GM19395 (cell line): Measurements from ENCODE around the gene UTP15.

Experiments
- ATAC-seq: cut with Tn5 transposase; IDR thresholded peaks from one replicate; pipeline ENCODE4 v1.9.1; 2021; ENCODE audit warnings: mild to moderate bottlenecking, moderate library complexity; ENCODE audit not compliant: unreplicated experiment

The UTP15 gene, protein sequence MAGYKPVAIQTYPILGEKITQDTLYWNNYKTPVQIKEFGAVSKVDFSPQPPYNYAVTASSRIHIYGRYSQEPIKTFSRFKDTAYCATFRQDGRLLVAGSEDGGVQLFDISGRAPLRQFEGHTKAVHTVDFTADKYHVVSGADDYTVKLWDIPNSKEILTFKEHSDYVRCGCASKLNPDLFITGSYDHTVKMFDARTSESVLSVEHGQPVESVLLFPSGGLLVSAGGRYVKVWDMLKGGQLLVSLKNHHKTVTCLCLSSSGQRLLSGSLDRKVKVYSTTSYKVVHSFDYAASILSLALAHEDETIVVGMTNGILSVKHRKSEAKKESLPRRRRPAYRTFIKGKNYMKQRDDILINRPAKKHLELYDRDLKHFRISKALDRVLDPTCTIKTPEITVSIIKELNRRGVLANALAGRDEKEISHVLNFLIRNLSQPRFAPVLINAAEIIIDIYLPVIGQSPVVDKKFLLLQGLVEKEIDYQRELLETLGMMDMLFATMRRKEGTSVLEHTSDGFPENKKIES

DNA sequence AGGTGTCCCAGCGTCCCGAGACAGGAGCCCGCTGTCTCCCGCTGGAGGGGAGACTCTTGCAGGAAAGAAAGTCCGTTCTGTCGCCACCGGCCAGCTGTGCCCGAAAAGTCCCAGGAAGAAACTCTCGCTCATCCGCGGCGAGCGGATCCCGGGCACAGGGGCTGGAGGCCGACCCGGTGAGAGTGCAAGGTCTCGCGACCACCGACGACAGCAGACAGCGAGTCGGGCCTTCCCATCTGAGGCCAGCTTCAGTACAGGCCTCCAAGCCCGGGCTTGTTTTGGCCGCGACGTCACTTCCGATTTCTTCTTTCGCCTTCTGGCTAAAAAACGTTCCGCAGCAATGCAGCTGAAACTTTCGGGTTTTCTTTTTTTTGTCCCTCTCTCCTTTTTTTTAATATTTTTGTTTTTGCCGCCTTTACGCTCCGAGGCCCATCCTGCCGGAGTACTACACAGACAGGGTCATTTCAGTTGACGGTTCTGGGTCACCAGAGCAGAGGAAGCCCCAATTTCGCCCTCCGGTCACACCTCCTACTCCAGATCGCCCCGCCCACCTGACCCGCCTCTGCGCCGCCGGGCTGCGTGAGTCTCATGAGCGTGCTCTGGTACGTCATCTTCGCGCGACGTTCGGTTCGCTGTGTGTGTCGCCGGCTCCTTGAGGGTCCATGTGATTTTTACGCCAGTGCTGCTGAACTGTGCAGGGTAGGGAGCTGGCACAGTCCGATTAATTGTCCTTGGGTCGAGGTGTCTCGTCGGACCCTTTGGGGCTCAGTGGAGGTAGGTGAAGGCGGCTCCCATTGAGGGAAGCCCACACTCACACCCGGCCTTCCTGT lies at the start of gene UTP15, which contains the start of gene ANKRA2:
Gene UTP15 (plus strand): TSS at position 605 of the 830 bp plus-strand sequence. CDS start 1,602 bp downstream, outside the sequence.
Gene ANKRA2 (minus strand): TSS at position 501 of the 830 bp plus-strand sequence. CDS start 2,758 bp downstream, outside the sequence.
- peak; percentile 95 for ATAC-seq

DNA sequence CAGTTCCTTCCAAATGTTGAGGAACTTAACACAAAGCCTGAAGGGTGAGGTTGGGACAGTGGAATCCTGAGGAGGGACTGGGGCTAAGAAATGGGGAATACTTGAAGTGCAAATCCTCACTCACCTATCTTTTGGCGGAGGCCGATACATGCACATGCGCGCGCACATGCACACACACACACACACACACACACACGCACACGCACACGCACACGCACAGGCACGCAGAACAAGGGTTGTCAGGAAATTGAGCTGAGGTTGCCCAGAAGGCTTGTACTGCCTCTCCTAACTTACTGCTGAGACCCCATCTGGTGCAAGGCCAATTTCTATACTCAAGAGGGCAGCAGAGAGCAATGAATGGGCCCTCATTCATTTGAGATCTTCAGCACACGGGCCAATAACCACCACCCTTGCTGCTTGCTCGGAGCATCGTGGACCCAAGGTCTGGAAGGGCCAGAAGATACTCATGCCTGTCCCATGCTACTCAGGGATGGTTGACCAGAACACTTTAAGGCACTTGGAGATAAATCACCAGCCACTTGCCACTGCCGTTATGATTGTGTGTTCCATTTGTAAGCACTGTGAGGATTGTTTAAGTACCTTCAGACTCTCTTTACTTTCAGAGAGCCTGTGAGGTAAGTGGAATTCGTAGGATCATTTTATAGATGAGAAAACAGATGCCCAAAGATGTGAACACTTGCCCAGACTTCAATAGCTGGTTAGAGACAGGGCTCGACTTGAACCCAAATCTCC lies 45.8 kb upstream of the UTP15 start:
- ATAC-seq, result peak; percentile 99

DNA sequence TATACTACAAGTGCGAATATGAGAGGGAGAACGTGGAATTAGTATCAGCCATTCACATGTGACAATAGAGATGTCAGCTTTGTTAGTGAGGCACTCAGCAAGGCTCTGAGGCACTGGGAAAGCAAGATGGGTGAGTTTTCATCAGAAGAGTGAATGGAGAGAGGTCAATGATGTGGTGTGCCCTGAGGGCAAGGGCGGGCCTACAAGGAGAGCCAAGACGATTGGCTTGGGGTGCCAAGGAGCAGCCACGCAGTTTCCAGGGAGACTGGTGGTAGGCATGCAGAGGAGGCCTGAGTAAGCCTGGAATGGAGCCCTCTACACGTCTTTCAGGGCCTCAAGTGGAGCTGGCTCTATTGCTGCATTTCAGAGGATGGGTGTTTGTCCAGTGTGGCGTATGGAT lies 42.6 kb upstream of the UTP15 start:
- no peak for ATAC-seq

DNA sequence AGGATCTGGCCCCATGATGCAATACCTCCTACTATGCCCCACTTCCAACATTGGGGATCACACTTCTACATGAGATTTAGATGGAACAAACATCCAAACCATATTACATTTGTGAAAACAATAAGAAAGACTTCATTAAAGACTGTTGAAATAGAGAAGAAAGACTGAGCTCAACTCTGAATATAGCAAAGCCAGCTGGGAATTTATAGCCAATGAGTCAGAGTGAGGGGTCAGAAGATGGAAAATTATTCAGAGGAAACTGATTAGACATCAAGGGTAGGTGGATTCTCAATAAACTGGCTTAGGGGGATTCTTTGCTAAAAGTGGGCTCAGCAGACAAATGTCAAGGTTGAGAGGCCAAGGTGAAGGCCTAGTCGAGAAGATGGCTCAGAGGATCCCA lies 41.7 kb upstream of the UTP15 start:
- no peak for ATAC-seq

DNA sequence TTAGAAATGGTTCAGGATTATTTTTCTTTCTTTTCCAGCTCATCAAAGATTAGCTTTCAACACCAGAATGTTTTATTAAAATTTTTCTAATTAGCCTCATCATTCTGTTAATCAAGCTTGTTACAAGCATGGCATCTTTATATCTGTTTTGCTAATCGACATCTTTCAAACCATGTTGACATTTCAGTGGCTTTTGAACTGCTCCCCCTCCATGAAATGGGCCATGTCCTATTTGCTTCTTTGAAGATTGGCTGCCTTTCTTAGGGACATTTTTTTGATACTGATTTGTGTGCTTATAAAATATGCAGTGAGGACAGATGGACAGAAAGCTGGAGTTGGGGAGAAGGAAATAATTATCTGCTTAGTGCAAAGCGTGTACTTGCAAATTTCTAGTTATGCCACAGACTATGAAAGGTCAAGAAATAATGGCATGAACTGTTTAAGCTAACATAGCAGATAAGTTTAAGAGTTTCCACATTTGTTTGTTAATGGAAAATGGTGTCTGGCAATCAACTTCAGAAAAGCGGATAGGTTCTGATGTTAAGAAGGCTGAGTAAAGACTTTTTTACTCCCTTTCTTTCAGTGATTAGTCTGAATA lies 39.8 kb upstream of the UTP15 start:
- ATAC-seq, result no peak

DNA sequence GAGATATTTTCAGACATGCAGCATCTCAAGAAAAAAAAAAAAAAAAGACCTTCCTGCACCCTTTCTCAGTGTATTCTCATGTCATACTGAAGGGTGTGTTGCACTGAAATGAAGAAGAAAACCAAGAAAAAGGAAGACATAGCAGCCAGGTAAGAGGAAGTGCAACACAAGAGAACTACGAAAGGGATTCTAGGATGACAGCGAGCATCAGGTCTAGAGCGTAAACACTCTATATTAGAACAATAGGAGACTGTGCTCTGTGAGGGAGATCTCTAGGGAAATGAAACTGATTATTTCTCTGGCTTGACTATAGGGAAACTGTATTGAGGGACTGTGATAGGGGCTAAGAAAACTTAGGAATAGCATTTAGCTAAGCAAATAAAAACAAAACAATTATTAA lies 37.3 kb upstream of the UTP15 start:
- no peak for ATAC-seq

DNA sequence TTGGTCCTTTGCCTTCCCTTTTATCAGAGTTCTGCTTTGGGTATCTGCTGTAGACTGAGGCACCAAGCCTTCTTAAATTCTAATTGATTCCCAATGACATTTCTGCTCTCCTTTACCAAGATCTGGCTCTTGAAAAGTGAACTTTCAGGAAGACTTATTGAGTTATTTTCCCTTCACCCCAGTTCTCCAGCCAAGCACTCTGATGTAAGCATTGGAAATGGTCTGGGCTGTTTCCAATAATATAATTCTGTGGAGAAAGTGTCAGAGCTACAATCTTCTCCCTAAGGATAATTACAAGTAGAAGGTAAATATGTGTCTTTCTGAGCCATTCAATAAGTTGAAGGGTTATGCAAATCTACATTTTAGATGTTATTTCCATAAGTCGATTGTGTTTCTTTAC lies 36.5 kb upstream of the UTP15 start:
- no peak for ATAC-seq

DNA sequence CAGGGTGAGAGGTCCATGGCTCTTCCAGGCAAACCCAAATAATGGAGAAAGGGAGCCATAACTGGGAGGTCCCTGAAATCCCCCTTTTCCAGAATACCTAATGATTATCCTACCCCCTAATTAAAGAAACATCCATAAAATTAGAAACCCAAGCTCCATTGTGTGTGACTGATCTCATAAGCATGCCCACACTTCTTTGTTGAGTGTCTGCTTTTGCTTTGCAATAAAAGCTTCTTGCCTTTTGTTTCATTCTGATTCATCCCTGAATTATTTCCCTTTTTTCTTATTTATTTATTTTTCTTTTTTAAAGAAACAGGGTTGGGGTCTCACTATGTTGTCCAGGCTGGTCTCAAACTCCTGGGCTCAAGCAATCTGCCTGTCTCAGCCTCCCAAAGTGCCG lies 34.2 kb upstream of the UTP15 start:
- ATAC-seq, result no peak

DNA sequence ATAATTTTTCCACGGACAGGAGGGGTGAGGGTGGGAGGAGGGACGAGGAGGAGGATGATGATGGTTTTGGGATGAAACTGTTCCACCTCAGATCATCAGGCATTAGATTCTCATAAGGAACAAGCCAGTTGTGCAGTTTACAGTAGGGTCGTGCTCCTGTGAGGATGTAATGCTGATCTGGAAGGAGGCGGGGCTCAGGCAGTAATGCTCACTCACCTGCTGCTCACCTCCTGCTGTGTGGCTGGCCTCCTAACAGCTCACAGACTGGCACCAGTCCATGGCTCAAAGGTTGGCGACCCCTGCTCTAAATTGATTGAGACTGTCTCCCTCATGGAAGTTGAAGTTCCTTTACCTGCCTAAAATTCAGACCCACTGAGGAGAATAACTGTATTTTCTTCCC lies 33.3 kb upstream of the UTP15 start:
- no peak for ATAC-seq

DNA sequence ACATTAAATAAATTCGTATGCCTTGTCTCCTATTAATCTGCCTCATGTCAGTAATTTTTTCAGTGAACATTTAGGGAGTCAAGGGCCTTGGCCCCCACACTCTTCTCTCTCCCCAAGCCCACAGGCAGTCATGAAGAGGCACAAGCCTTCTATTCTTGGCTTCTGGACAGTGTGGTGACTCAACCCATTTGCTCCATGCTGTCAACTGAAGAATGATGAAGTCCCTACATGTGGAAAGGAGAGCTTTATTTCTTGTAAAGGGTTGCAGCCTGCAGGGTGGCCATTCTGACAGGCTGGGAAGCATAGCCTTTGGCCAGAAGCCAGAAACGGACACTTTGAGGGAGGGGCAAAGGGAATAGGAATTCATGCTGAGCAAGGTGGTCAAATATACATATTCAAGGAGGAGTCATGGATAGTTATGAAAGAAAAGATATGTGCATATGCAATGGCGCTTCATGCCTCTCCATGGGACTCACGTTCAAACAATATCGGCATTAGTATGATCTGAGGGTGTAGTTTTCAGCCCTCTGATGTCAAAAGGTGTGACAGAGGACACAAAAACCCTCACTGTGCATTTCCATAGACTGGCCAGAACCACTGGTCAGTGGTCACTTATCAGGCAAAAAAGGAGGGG lies 31.4 kb upstream of the UTP15 start:
- no peak for ATAC-seq

DNA sequence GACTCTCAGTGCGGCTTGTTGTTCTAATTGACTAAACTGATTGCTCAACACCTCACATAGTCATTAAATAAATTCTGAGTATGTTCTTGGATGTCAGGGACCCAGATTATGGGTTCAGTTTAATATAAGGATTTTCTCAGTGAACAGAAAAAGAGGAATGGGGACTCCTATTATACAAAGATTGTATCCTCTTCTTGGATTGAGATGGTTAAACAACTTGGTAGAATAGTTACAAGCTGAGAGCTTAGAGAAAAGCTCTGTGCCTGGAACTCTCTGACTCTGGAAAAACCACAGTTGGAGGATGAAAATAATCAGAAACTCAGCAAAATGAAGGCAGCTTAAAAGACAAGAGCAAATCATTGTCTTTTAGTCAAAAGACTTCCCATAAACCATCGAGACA lies 30.6 kb upstream of the UTP15 start:
- no peak for ATAC-seq

DNA sequence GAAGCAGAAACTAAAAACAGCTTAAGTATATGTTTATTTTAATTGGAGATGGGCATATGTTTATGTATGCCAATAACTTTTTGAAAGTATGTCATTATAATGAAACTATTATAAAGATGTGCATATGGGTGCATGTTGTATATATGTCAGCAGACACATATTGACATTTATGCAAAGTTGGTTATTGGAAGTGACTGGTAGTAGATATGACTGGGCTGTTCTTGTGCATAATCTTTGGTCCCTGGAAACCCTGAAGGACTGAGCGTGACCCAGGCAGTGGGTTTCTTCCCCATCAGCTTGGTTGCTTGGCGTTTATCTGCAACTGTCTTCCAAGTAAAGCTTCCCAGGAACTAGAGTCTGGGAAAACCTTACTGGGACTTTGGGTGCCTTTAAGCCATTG lies 25.8 kb upstream of the UTP15 start:
- ATAC-seq, result no peak

DNA sequence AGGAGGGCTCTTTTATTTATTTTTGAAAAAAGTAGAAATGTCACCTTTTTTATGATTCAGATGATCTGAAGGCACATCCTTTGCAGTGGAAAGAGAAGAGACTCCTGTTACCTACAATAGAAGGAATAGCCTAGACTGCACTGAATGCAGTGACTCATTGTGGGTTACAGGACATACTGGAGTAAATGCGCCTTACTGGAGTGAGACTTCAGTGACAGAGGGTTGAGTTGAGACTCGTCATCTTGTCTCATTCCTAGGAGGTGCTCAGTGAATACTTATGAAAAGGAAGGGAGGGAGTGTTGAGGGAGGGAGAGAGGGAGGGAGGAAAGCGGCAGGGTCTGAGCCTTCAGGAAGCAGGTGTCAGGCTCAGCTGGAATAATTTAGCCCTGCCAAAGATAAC lies 25.4 kb upstream of the UTP15 start:
- ATAC-seq, result no peak

DNA sequence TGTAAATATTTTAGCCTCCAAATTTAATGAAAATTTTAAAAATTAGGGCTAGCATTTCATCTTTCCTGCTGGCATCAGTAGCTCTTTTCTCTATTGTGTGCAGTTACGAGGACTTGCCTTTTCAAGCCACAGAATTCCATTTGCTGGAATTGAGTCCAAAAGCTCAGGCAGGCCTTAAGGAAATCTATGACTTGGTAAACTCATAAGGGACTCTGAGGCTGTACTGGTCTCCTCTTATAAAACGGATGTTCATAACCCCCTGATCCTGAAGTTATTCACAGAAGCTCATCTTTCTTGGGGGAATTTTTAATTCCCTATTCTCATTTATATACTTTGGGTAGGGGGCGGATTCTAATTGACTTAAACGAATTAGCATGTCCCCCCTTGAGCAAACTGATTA lies 23.5 kb upstream of the UTP15 start:
- ATAC-seq, result no peak

DNA sequence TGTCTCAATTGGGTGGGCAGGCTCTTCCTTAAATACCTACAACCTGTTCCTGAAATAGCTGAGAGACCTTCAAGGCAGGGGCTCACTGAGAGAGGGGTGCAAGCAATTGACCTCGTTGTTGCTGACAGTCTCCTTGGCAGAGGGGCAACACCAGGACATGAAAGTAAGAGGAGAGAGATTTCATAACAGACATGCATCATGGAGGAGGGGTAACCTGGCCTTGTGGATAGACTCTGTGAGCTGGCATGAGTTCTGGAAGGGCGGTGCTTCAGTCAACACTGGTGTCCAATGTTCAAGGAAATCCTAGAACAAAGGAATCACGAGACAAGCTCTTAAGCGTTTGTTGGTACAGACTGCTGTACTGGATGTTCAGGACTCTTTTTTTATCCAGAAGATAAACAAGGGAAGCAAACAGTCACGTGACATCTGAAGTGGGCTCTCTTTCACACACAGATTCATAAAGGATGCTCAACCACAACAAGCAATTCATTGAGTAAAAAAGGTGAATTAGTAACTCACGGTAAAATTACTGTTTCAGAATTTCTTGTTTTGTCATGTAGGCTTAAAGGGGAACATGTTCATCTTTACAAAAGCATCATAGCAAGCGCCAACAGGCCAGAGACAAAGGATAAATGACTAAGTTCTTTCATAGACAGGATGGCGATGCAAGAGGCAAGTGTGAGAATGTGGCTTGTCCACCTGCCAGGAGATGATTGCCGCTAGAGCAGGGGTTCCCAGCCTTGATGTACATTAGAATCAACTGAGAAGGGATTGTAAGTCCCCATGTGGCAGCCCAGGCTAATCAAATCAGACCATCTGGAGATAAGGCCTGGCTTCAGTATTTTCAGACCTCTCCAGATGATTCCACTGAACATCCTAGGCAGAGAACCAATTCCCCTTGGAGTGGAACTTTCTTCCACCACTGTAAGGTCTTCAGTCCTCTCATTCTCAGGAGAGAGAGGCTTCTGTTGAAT lies 20.8 kb upstream of the UTP15 start:
- no peak for ATAC-seq

DNA sequence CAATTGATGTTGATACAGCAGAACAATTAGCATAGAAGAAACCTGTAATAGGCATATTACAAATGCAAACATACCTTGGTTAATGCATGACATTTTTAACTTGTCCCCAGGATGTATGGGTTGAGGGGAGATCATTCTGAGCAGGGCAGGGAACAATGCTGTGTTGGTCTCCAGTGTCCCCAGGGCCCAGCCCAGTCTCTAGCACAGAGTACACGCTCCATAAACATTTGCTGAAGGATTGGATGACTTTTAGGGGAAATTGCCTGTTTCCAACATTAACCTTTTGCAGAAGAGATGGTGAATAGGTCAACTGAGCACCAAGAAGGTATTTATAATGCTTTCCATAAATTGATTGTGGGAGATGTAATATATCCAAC lies 20.2 kb upstream of the UTP15 start:
- no peak for ATAC-seq

DNA sequence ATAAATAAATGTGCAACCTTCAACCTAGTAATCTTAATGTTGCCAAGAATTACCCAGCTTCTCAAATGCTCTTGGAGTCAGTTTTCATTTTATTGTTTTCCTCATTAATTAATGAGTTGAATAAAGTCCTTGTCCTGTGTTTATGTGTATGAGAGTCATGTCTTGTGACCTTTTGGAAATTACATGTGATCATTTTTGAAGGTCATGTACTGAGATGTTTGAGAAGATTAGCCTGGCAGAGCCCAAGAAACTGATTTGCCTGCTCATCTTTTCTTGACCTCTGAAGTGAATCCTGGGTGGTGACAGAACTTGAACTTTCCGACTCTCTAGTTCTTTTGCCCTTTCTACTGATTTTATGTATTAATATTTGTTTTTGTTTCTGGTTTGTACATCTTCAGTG lies 15.5 kb upstream of the UTP15 start:
- ATAC-seq, result no peak

DNA sequence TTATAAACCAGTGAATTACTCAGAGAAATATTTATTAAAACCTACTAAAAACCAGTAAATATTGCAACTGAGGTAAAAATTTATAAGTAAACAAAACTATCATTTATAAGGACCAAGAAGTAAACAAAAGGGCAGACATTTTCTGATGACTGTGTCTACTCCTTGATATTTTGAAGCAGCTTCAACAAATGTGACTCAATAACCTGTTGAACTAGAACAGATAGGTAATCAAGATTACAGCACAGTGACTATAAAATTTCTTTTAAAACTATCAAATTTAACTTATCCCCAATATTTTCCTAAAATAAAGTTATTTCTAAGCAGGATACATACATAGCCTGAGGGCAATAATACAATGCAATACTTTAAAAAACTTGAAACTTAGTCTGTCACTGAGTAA lies 12.9 kb upstream of the UTP15 start:
- no peak for ATAC-seq

DNA sequence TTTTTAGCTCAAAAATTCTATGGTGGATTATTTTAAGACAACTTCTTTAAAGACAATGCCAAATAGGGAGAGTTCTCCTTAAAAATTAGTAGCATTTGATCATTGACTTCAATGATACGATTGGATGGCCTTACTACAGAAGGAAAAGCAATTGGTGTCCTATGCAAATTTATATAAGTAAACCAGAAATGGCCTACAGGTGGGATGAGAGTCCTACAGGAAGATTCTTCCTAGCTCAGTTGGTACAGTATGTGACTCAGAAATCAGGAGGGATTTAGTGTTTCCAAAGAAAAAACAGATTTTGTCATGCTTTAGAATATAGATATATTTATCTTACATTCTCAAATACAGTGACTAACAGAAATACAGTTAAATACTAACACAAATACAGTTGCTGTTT lies 6.6 kb upstream of the UTP15 start:
- ATAC-seq, result no peak
